SU-DHL-6 (cell line): ENCODE data around the gene PPP2R3C.
"Not testable (repeated sequence)": the region's sequence is repeated elsewhere in the genome, so short reads cannot be mapped to it uniquely, and the experiment has no call there.

ENCODE experiments used
- H2AFZ ChIP-seq: fragments of 200-600 bp; sonication (generic); 2 replicates; pipeline ENCODE4 v1.6.1; 2014; ENCODE audit warnings: low read depth, mild to moderate bottlenecking, moderate library complexity, mixed read lengths, antibody characterized with exemption, low read length; ENCODE audit not compliant: severe bottlenecking
- H3F3A ChIP-seq: fragments of 200-600 bp; shearing (Covaris generic); 2 replicates; pipeline ENCODE4 v1.6.0; 2016; ENCODE audit warnings: antibody characterized with exemption, mild to moderate bottlenecking; ENCODE audit not compliant: insufficient read depth
- H3K27ac ChIP-seq: fragments of 200-600 bp; sonication (generic); 2 replicates; pipeline ENCODE4 v1.5.1; 2016; ENCODE audit warnings: low read depth, mild to moderate bottlenecking, low read length, moderate library complexity, mixed read lengths
- H3K27me3 ChIP-seq: fragments of 200-600 bp; sonication (generic), shearing (Covaris generic); 2 replicates; pipeline ENCODE4 v1.6.0; 2014; ENCODE audit warnings: mild to moderate bottlenecking, low read length
- H3K36me3 ChIP-seq: fragments of 200-600 bp; sonication (generic); 2 replicates; pipeline ENCODE4 v1.6.1; 2014; ENCODE audit warnings: mild to moderate bottlenecking, low read length, mixed read lengths
- H3K4me2 ChIP-seq: fragments of 300-600, 200-600 bp; shearing (Covaris generic), sonication (generic); 2 replicates; pipeline ENCODE4 v1.6.0; 2014; ENCODE audit warnings: low read length, low read depth, mild to moderate bottlenecking; ENCODE audit not compliant: poor library complexity, severe bottlenecking
- H3K4me3 ChIP-seq: fragments of 200-600 bp; sonication (generic); 2 replicates; pipeline ENCODE4 v1.5.1; 2014; ENCODE audit warnings: antibody characterized with exemption, low read length, mild to moderate bottlenecking, mixed read lengths; ENCODE audit not compliant: insufficient read depth, poor library complexity, severe bottlenecking
- H3K79me2 ChIP-seq: fragments of 200-600 bp; sonication (generic); 2 replicates; pipeline ENCODE4 v1.6.1; 2014; ENCODE audit warnings: mild to moderate bottlenecking, low read length, moderate library complexity; ENCODE audit not compliant: insufficient read depth
- H3K9ac ChIP-seq: fragments of 200-600 bp; sonication (generic); 2 replicates; pipeline ENCODE4 v1.7.0; 2014; ENCODE audit warnings: mild to moderate bottlenecking, low read length
- H3K9me2 ChIP-seq: fragments of 200-600 bp; sonication (generic); replicated peaks from 2 replicates; pipeline ENCODE4 v1.6.1; 2014; ENCODE audit warnings: low read length; ENCODE audit not compliant: insufficient read depth
- H3K9me3 ChIP-seq: fragments of 200-600 bp; sonication (generic); 2 replicates; pipeline ENCODE4 v1.6.1; 2014; ENCODE audit warnings: low read length, mixed read lengths; ENCODE audit not compliant: insufficient read depth
- H4K20me1 ChIP-seq: fragments of 200-600 bp; sonication (generic); 2 replicates; pipeline ENCODE4 v1.6.1; 2014; ENCODE audit warnings: low read depth, mild to moderate bottlenecking, antibody characterized with exemption, low read length, moderate library complexity, mixed read lengths
- EZH2phosphoT487 ChIP-seq: fragments of 200-600 bp; sonication (generic), shearing (Covaris generic); conservative IDR thresholded peaks from 2 replicates; pipeline ENCODE4 v1.6.1; 2018; ENCODE audit warnings: mild to moderate bottlenecking, antibody characterized with exemption, low read length, moderate library complexity, mixed read lengths
- TF ChIP-seq, protein P1 (sequence below): fragments of 200-600 bp; sonication (generic); IDR thresholded peaks from one replicate; pipeline ENCODE4 v1.5.1; 2017; ENCODE audit warnings: antibody characterized with exemption, mild to moderate bottlenecking, low read length, moderate library complexity; ENCODE audit not compliant: insufficient read depth, poor library complexity, severe bottlenecking

The PPP2R3C gene

DNA sequence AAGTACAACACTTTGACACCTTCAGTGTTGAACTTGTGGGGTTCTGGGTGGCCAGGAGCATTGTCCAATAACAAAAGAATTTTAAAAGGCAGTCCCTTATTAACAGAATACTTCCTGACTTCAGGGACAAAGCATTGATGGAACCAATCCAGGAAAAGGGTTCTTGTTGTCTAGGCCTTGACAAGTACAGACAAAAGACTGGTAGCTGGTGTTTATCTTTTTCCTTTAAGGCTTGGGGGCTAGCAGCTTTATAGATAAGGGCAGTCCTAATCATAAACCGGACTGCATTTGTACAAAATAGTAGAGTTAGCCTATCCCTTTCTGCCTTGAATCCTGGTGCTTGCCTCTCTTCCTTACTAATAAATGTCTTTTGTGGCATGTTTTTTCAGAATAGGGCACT lies 48.3 kb downstream of the PPP2R3C start:
- no peak for TF ChIP-seq EZH2phosphoT487
- TF ChIP-seq, protein P1, sequence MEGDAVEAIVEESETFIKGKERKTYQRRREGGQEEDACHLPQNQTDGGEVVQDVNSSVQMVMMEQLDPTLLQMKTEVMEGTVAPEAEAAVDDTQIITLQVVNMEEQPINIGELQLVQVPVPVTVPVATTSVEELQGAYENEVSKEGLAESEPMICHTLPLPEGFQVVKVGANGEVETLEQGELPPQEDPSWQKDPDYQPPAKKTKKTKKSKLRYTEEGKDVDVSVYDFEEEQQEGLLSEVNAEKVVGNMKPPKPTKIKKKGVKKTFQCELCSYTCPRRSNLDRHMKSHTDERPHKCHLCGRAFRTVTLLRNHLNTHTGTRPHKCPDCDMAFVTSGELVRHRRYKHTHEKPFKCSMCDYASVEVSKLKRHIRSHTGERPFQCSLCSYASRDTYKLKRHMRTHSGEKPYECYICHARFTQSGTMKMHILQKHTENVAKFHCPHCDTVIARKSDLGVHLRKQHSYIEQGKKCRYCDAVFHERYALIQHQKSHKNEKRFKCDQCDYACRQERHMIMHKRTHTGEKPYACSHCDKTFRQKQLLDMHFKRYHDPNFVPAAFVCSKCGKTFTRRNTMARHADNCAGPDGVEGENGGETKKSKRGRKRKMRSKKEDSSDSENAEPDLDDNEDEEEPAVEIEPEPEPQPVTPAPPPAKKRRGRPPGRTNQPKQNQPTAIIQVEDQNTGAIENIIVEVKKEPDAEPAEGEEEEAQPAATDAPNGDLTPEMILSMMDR, result no peak
- H2AFZ ChIP-seq, result no peak overlapping the region
- H3K27me3 ChIP-seq, result no peaks in the 10 kb centered on the region
- H3K9me3 ChIP-seq, result no peaks in the 10 kb centered on the region
- H3K9me2 ChIP-seq, result no peaks in the 10 kb centered on the region
- no peak overlapping the region for H3K9ac ChIP-seq
- H3K79me2 ChIP-seq, result no peaks in the 10 kb centered on the region
- no peaks in the 10 kb centered on the region for H4K20me1 ChIP-seq
- H3K4me2 ChIP-seq, result no peak overlapping the region
- H3K36me3 ChIP-seq, result no peaks in the 10 kb centered on the region
- no peak overlapping the region for H3K4me3 ChIP-seq
- H3F3A ChIP-seq, result no peaks in the 10 kb centered on the region
- H3K27ac ChIP-seq, result no peak overlapping the region

DNA sequence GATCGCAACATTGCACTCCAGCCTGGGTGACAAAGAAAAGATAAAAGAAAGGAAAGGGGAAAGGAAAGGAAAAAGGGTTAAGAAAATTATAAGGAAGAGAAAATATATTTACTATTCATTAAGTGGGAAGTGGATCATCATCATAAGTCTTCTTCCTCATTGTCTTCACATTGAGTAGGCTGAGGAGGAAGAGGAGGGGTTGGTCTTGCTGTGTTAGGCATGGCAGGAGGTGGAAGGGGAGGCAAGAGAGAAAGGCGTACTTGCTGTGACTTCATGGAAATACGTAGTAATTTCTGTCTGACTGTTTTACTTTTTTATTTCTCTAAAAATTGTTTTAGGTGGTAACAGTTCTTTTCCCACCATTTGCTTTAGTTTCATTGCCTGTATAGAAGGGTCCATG lies 49.6 kb downstream of the PPP2R3C start:
- H3K4me3 ChIP-seq, result no peak overlapping the region
- no peak overlapping the region for H2AFZ ChIP-seq
- no peaks in the 10 kb centered on the region for H3F3A ChIP-seq
- H3K79me2 ChIP-seq, result no peaks in the 10 kb centered on the region
- no peaks in the 10 kb centered on the region for H4K20me1 ChIP-seq
- no peak overlapping the region for H3K9ac ChIP-seq
- no peaks in the 10 kb centered on the region for H3K36me3 ChIP-seq
- H3K9me3 ChIP-seq, result no peaks in the 10 kb centered on the region
- TF ChIP-seq, protein P1, result no peak
- TF ChIP-seq EZH2phosphoT487, result no peak
- no peak overlapping the region for H3K27ac ChIP-seq
- H3K4me2 ChIP-seq, result no peak overlapping the region
- H3K9me2 ChIP-seq, result no peaks in the 10 kb centered on the region
- no peaks in the 10 kb centered on the region for H3K27me3 ChIP-seq

DNA sequence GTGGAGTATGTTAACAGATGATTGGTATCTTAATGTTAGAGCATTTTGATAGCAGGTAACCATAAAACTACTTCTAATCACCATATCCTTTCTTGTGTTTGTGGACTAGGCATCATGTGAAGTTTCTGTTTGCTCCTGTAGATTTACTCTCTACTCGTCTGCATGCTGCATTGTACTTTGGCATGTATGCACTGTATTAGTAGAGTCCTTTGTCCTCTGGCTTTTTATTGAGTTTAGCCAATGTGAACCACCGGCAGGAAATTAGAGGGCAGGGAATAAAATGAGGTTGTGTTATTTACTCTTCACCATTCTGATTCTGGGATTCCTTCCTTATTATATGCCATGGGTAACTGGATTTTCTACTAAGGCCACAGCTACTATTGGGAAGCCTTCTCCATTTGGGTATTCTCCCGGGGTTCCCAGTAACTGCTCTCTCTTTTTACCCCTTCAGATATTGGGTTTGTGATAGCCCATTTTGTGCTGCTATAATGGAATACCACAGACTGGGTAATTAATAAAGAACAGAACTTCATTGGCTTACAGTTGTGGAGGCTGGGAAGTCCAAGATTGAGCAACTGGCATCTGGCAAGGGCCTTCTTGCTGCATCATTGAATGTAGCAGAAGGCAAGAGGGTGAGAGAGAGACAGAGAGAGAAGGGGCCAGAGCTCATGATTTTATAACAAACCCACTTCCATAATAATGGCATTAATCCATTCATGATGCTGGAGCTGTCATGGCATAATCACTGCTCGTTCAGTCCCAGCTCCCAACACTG lies 53.4 kb downstream of the PPP2R3C start:
- Histone ChIP-seq H4K20me1 (no peaks in the 10 kb centered on the region), H2AFZ (no peak overlapping the region), H3K27ac (no peak overlapping the region), H3K79me2 (no peaks in the 10 kb centered on the region), H3K36me3 (no peaks in the 10 kb centered on the region), H3F3A (no peaks in the 10 kb centered on the region), H3K9me2 (no peaks in the 10 kb centered on the region), H3K4me3 (no peak overlapping the region), H3K9me3 (no peaks in the 10 kb centered on the region), H3K27me3 (no peaks in the 10 kb centered on the region), H3K9ac (no peak overlapping the region), H3K4me2 (no peak overlapping the region)
- TF ChIP-seq, protein P1, result no peak
- TF ChIP-seq EZH2phosphoT487, result no peak

DNA sequence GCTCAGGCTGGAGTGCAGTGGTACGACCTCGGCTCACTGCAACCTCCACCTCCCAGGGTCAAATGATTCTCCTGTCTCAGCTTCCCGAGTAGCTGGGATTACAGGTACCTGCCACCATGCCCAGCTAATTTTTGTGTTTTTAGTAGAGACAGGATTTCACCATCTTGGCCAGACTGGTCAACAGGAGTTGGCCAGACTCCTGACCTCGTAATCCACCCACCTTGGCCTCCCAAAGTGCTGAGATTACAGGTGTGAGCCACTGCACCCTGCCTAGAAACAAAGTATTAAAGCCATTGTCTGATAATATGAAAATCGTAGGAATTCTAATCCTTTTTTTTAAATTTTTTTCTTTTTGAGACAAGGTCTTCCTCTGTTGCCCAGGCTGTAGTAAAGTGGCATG lies 56.1 kb downstream of the PPP2R3C start:
- not testable (repeated sequence) for H3K36me3 ChIP-seq, H3K4me3 ChIP-seq, H3K9me3 ChIP-seq, H3F3A ChIP-seq, H3K4me2 ChIP-seq, H3K27me3 ChIP-seq, H2AFZ ChIP-seq, H3K27ac ChIP-seq, H3K9me2 ChIP-seq, H4K20me1 ChIP-seq, H3K79me2 ChIP-seq, H3K9ac ChIP-seq

DNA sequence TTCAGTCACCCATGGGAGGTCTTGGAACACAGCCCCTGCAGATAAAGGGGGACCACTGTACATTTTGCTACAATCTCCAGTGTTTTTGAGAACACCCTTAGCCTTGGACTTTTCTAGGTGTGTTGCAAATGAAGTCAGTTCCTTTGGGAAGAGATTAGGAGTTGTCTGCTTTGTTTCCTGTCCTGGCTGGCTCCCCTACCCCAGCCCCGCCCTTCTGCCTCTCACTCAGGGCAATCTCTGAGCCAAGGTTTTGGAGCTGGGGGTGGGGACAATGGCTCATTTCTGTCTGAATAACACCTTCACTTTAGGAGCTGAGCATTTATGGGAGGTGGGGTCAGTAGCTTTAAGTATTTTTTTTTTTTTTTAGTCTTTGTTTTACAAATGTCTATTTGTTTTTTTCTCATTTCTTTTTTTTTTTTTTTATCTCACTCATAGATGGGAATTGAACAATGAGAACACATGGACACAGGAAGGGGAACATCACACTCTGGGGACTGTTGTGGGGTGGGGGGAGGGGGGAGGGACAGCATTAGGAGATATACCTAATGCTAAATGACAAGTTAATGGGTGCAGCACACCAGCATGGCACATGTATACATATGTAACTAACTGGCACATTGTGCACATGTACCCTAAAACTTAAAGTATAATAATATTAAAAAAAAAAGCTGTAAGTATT lies 60.5 kb downstream of the PPP2R3C start:
- H3K9me2 ChIP-seq, H3F3A ChIP-seq, H3K4me3 ChIP-seq, H3K36me3 ChIP-seq, H2AFZ ChIP-seq, H3K27me3 ChIP-seq, H3K4me2 ChIP-seq, H4K20me1 ChIP-seq, H3K79me2 ChIP-seq, H3K9ac ChIP-seq, H3K27ac ChIP-seq, H3K9me3 ChIP-seq: not testable (repeated sequence)
